Trophoblast cell (in vitro differentiated cells and primary cell): ENCODE measurements around the gene MYH10.

Source experiments
- DNase-seq, 2 donors: peaks; one replicate each; pipeline ENCODE4 v3.0.0-alpha.2; 2016
- H2AFZ ChIP-seq: 2 replicates; pipeline ENCODE4 v1.6.1; 2013; ENCODE audit warnings: low read length, moderate library complexity, mild to moderate bottlenecking; ENCODE audit not compliant: insufficient read depth, poor library complexity
- H2AK5ac ChIP-seq: 2 replicates; pipeline ENCODE4 v1.6.1; 2013; ENCODE audit warnings: mild to moderate bottlenecking, low read length
- H2BK120ac ChIP-seq: 2 replicates; pipeline ENCODE4 v1.6.1; 2013; ENCODE audit warnings: low read length, mild to moderate bottlenecking, moderate library complexity; ENCODE audit not compliant: insufficient read depth, poor library complexity
- H2BK12ac ChIP-seq: 2 replicates; pipeline ENCODE4 v1.6.1; 2013; ENCODE audit warnings: mild to moderate bottlenecking, low read length, moderate library complexity
- H2BK5ac ChIP-seq: 2 replicates; pipeline ENCODE4 v1.6.1; 2013; ENCODE audit warnings: low read length, low read depth, moderate library complexity, mild to moderate bottlenecking; ENCODE audit not compliant: poor library complexity
- H3K14ac ChIP-seq: 2 replicates; pipeline ENCODE4 v1.6.1; 2013; ENCODE audit warnings: mild to moderate bottlenecking, low read length
- H3K18ac ChIP-seq: 2 replicates; pipeline ENCODE4 v1.6.1; 2013; ENCODE audit warnings: mild to moderate bottlenecking, low read length
- H3K23ac ChIP-seq: 2 replicates; pipeline ENCODE4 v1.6.1; 2013; ENCODE audit warnings: low read length
- H3K27ac ChIP-seq: 2 replicates; pipeline ENCODE4 v1.5.1; 2013; ENCODE audit warnings: low read depth, mild to moderate bottlenecking, inconsistent platforms, low read length, moderate library complexity
- H3K27me3 ChIP-seq: 2 replicates; pipeline ENCODE4 v1.6.1; 2013; ENCODE audit warnings: inconsistent platforms, mild to moderate bottlenecking, low read length, moderate library complexity; ENCODE audit not compliant: insufficient read depth
- H3K36me3 ChIP-seq, 2 experiments: 1 replicate in 1 of 2; 2 replicates in 1 of 2; pipeline ENCODE4 v1.6.1; 2013; ENCODE audit warnings: low read length in 2 of 2, mild to moderate bottlenecking in 2 of 2, moderate library complexity in 1 of 2; ENCODE audit not compliant: insufficient read depth in 2 of 2, control insufficient read depth in 1 of 2
- H3K4ac ChIP-seq: 2 replicates; pipeline ENCODE4 v1.6.1; 2013; ENCODE audit warnings: low read depth, mild to moderate bottlenecking, low read length, moderate library complexity
- H3K4me1 ChIP-seq, 2 experiments: 1 replicate in 1 of 2; 2 replicates in 1 of 2; pipeline ENCODE4 v1.6.1; 2013; ENCODE audit warnings: low read length in 2 of 2, mild to moderate bottlenecking in 2 of 2, moderate library complexity in 1 of 2; ENCODE audit not compliant: insufficient read depth in 2 of 2, control insufficient read depth in 1 of 2
- H3K4me2 ChIP-seq: 2 replicates; pipeline ENCODE4 v1.6.1; 2013; ENCODE audit warnings: inconsistent platforms, mild to moderate bottlenecking, low read length, moderate library complexity
- H3K4me3 ChIP-seq: 2 replicates; pipeline ENCODE4 v1.5.1; 2013; ENCODE audit warnings: mild to moderate bottlenecking, low read depth, low read length, inconsistent platforms
- H3K79me1 ChIP-seq: one replicate; pipeline ENCODE4 v1.6.1; 2013; ENCODE audit warnings: low read length
- H3K79me2 ChIP-seq: 2 replicates; pipeline ENCODE4 v1.6.1; 2013; ENCODE audit warnings: low read length, mild to moderate bottlenecking; ENCODE audit not compliant: control insufficient read depth, insufficient read depth, poor library complexity
- H3K9ac ChIP-seq: 2 replicates; pipeline ENCODE4 v1.6.1; 2013; ENCODE audit warnings: mild to moderate bottlenecking, low read length
- H3K9me3 ChIP-seq: 2 replicates; pipeline ENCODE4 v1.6.1; 2013; ENCODE audit warnings: low read depth, mild to moderate bottlenecking, control low read depth, inconsistent platforms, low read length; ENCODE audit not compliant: insufficient read depth
- H4K12ac ChIP-seq: 2 replicates; pipeline ENCODE4 v1.6.1; 2013; ENCODE audit warnings: low read depth, mild to moderate bottlenecking, low read length, moderate library complexity
- H4K8ac ChIP-seq: 2 replicates; pipeline ENCODE4 v1.6.1; 2013; ENCODE audit warnings: low read depth, mild to moderate bottlenecking, low read length, moderate library complexity
- H4K91ac ChIP-seq: one replicate; pipeline ENCODE4 v1.6.1; 2013; ENCODE audit warnings: low read depth, mild to moderate bottlenecking, low read length, moderate library complexity
- WGBS: extraction: QIAGEN DNeasy Blood & Tissue Kit; methylation state at CpG from one replicate; pipeline ENCODE4 v1.1.7; 2013; ENCODE audit warnings: missing lambda C conversion rate; ENCODE audit not compliant: insufficient read length, insufficient coverage; ENCODE audit errors: extremely low coverage; 5-methylcytosine and 5-hydroxymethylcytosine counted together

The MYH10 gene

DNA sequence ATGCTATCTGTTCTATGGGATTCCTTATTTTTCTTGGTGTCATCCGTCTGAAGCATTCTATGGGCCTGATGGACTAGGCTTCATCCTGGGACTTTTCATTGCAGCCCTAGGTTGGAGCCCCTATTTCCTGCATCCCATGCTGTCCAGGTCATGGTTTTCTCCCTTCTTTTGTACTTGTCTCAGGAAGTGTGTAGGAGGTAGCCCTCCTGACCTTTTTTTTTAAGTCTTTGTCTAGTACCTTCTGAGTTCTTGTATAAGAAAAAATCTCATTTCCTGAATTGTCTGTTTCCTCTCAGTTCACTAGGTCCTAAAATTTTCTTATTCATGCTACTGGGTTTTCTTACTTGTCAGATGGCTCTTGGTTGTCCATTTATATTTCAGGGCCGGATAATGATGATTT lies 188.8 kb downstream of the MYH10 start:
- Histone ChIP-seq H3K9me3 (no peaks in the 10 kb centered on the region), H4K12ac (no peak overlapping the region), H3K27me3 (no peaks in the 10 kb centered on the region), H4K8ac (no peak overlapping the region), H3K27ac (no peak overlapping the region), H3K4me2 (no peak overlapping the region), H3K4ac (no peak overlapping the region), H3K79me1 (no peaks in the 10 kb centered on the region), H2AFZ (no peak overlapping the region), H4K91ac (no peak overlapping the region), H3K9ac (no peak overlapping the region), H3K79me2 (no peaks in the 10 kb centered on the region), H3K36me3 (peaks cover 8 to 12% of the 10 kb centered on the region in 2 experiments), H3K18ac (no peak overlapping the region), H2BK12ac (no peak overlapping the region), H3K4me1 (no peaks in the 10 kb centered on the region), H2BK120ac (no peak overlapping the region), H2AK5ac (no peak overlapping the region), H3K4me3 (no peak overlapping the region), H3K23ac (peak overlapping the region; percentile 25), H2BK5ac (no peak overlapping the region), H3K14ac (no peak overlapping the region)
- no CpG with 5 or more reads among the region's 2 CpGs for WGBS
- no peak for DNase-seq

DNA sequence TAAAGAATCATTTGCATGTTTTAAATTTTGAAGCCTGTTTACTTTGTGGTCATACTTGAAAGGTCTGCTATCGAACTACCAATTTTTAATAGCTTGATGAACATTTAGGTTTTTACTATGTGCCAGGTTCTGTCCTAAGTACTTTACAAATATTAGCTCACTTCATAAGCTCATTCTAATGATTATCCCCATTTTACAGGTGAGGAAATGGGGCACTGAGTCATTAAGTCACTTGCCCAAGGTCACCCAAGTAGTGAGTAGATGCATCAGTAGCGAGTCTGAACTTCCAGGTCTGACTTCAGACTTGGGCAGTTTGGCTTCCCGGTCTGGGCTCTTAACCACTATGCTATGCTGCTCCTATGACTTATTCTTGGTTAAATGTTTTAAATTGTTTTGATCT lies 190.8 kb downstream of the MYH10 start:
- H4K12ac ChIP-seq, result no peak overlapping the region
- no peak overlapping the region for H3K4ac ChIP-seq
- no peak overlapping the region for H3K4me3 ChIP-seq
- no peak overlapping the region for H3K9ac ChIP-seq
- no peaks in the 10 kb centered on the region for H3K27me3 ChIP-seq
- H3K79me1 ChIP-seq, result peaks cover 8% of the 10 kb centered on the region
- no peaks in the 10 kb centered on the region for H3K9me3 ChIP-seq
- peaks cover 7 to 8% of the 10 kb centered on the region in 2 experiments for H3K36me3 ChIP-seq
- H3K27ac ChIP-seq, result no peak overlapping the region
- peaks cover 7% of the 10 kb centered on the region for H3K79me2 ChIP-seq
- no peak overlapping the region for H3K23ac ChIP-seq
- no peak overlapping the region for H2BK120ac ChIP-seq
- H3K4me2 ChIP-seq, result no peak overlapping the region
- no peak overlapping the region for H2BK12ac ChIP-seq
- WGBS, result no CpG with 5 or more reads among the region's 3 CpGs
- no peaks in the 10 kb centered on the region for H3K4me1 ChIP-seq
- H2BK5ac ChIP-seq, result no peak overlapping the region
- no peak overlapping the region for H2AFZ ChIP-seq
- DNase-seq, result no peak
- H4K91ac ChIP-seq, result no peak overlapping the region
- no peak overlapping the region for H3K14ac ChIP-seq
- no peak overlapping the region for H4K8ac ChIP-seq
- no peak overlapping the region for H2AK5ac ChIP-seq
- no peak overlapping the region for H3K18ac ChIP-seq

DNA sequence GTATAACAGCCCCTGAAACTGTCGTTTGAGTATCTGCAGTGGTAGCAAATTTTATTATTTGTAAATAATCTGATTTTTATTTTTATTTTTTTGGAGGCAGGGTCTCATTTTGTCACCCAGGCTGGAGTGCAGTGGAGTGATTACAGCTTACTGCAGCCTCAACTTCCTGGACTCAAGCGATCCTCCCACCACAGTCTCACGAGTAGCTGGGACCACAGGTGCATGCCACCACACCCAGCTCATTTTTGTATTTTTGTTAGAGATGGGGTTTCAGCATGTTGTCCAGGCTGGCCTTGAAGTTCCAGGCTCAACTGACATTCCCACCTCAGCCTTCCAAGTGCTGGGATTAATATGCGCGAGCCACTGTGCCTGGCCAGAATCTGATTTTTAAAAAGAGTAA lies 192.1 kb downstream of the MYH10 start:
- Histone ChIP-seq H2AK5ac (no peak overlapping the region), H3K18ac (no peak overlapping the region), H2BK12ac (no peak overlapping the region), H2BK120ac (no peak overlapping the region), H3K4me2 (no peak overlapping the region), H3K4ac (peak overlapping the region; percentile 64), H3K4me1 (no peaks in the 10 kb centered on the region), H3K9me3 (no peaks in the 10 kb centered on the region), H4K8ac (no peak overlapping the region), H3K79me2 (peaks cover 7% of the 10 kb centered on the region), H3K23ac (no peak overlapping the region), H2AFZ (no peak overlapping the region), H4K12ac (no peak overlapping the region), H3K14ac (no peak overlapping the region), H3K27me3 (no peaks in the 10 kb centered on the region), H3K27ac (no peak overlapping the region), H3K9ac (no peak overlapping the region), H4K91ac (no peak overlapping the region), H3K4me3 (no peak overlapping the region), H3K36me3 (peaks cover 5% of the 10 kb centered on the region in 2 experiments), H2BK5ac (no peak overlapping the region), H3K79me1 (peaks cover 8% of the 10 kb centered on the region)
- no peak for DNase-seq
- no CpG with 5 or more reads among the region's 5 CpGs for WGBS

GRCh38 chr17:8436844-8437171 lies 193.7 kb downstream of the MYH10 start:
- Histone ChIP-seq H2BK12ac (no peak overlapping the region), H3K4me1 (no peaks in the 10 kb centered on the region), H3K9ac (no peak overlapping the region), H3K14ac (no peak overlapping the region), H3K79me2 (peaks cover 7% of the 10 kb centered on the region), H3K79me1 (peaks cover 8% of the 10 kb centered on the region), H3K4me3 (no peak overlapping the region), H2BK120ac (no peak overlapping the region), H3K23ac (no peak overlapping the region), H4K8ac (no peak overlapping the region), H3K18ac (no peak overlapping the region), H3K27ac (no peak overlapping the region), H4K91ac (no peak overlapping the region), H2BK5ac (no peak overlapping the region), H3K4ac (peak overlapping the region; percentile 75), H3K36me3 (peaks cover 5% of the 10 kb centered on the region in 2 experiments), H3K27me3 (no peaks in the 10 kb centered on the region), H2AFZ (no peak overlapping the region), H2AK5ac (no peak overlapping the region), H3K9me3 (no peaks in the 10 kb centered on the region), H4K12ac (no peak overlapping the region), H3K4me2 (peak overlapping the region; percentile 76)
- DNase-seq, result peak in 1 of 2 donors; percentile 9
- WGBS, result no CpG with 5 or more reads among the region's 5 CpGs
